Measurements from ENCODE around the gene SELENOH. TPM values are rescaled to one million over a fixed set of nuclear protein-coding genes. Genes with fewer than 3 reads are reported as not detected.
A peak's percentile ranks its signal among the peaks of the same experiment; 100 is the strongest.

SELENOH gene
- total RNA-seq, 4 donors from 2014 or later: 81.2 to 143 (median 97.0) TPM

DNA sequence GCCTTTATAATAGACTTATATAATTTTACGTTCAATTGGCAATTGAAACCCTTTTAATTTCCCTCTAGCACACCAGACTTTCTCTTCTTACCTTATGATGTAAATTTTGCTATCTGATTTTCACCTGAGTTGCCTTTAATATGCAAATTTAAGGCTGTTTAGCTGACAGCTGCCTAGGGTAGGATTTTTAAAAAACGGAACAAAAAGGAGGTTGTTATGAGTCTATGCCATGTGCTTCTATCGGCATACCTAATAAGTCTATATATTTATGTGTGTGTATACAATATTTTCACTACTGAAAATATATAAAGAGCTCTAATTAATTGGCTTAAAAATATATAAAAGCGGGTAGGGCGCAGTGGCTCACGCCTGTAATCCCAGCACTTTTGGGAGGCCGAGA lies 11.8 kb upstream of the SELENOH start:
- 86 to 87% methylated on average over 6 to 7 of the region's 7 CpGs for WGBS, 2 donors (ENCODE audit: low coverage in 1 of 2)
- Histone ChIP-seq H3K27ac (no peak overlapping the region), H3K27me3 (no peaks in the 10 kb centered on the region), H3K9me3 (no peaks in the 10 kb centered on the region), H3K4me3 (no peak overlapping the region), H3K36me3 (peaks cover 0 to 11% of the 10 kb centered on the region in 2 donors), H3K4me1 (no peaks in the 10 kb centered on the region)
- no peak for TF ChIP-seq EP300 (IDR thresholded peaks at IDR 0.05)
- no peak for TF ChIP-seq POLR2A (IDR thresholded peaks at IDR 0.05)
- no peak for TF ChIP-seq POLR2AphosphoS5 (IDR thresholded peaks at IDR 0.05)
- TF ChIP-seq, protein P1, sequence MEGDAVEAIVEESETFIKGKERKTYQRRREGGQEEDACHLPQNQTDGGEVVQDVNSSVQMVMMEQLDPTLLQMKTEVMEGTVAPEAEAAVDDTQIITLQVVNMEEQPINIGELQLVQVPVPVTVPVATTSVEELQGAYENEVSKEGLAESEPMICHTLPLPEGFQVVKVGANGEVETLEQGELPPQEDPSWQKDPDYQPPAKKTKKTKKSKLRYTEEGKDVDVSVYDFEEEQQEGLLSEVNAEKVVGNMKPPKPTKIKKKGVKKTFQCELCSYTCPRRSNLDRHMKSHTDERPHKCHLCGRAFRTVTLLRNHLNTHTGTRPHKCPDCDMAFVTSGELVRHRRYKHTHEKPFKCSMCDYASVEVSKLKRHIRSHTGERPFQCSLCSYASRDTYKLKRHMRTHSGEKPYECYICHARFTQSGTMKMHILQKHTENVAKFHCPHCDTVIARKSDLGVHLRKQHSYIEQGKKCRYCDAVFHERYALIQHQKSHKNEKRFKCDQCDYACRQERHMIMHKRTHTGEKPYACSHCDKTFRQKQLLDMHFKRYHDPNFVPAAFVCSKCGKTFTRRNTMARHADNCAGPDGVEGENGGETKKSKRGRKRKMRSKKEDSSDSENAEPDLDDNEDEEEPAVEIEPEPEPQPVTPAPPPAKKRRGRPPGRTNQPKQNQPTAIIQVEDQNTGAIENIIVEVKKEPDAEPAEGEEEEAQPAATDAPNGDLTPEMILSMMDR (IDR thresholded peaks at IDR 0.05): no peak
- no peak for ATAC-seq

DNA sequence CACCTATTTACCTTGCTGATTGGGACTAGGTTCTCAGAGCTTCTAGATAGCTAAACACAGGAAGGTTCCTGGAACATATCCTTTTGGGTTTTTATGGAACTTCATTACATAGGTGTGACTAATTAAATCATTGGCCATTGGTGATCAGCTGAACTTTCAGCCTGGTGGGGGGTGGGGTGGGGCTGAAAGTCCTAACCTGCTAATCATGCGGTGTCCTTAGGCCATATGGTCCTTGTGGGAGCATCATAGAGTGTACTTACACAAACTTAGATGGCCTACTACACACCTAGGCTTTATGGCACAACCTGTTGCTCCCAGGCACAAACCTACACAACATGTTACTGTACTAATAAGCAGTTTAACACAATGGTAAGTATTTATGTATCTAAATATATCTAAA lies 8.6 kb upstream of the SELENOH start:
- WGBS, 2 donors (ENCODE audit: low coverage in 1 of 2): no CpG with 5 or more reads among the region's 1 CpG
- ATAC-seq: no peak
- H3K9me3 ChIP-seq: no peaks in the 10 kb centered on the region

DNA sequence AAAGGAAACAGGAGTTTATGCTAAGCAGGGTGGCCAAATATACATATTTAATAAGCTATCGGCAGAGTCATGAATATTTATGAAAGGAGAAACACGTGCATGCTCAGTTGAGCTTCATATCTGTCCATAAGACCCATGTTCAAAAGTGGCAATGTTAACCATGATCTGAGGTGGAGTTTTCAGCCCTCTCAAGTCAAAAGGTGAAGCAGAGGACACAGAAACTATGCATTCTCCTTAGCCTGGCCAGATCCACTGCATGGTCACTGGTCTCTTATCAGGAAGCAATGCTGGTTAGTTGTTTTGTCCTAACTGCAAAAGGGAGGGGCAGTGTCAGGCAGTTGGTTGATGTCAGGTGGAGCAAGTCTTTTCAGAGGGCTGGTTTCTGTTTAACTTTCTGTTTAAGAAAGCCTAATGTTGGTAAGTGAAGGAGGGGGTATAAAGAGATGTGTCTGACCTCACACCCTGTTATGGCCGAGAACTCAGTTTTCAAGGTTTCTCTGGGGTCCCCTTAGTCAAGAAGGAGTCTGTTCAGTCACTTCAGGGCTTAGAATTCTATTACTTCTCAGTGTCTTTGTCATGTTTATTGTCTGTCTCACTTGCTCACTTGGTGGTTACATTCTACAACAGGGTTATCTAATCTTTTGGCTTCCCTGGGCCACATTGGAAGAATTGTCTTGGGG lies 5.5 kb upstream of the SELENOH start:
- no peak overlapping the region for H3K4me3 ChIP-seq
- no peaks in the 10 kb centered on the region for H3K9me3 ChIP-seq
- peaks cover 0 to 6% (median 0%) of the 10 kb centered on the region in 3 donors for H3K4me1 ChIP-seq
- TF ChIP-seq, protein P1 (IDR thresholded peaks at IDR 0.05): no peak
- TF ChIP-seq POLR2AphosphoS5 (IDR thresholded peaks at IDR 0.05): no peak
- no peak for TF ChIP-seq EP300 (IDR thresholded peaks at IDR 0.05)
- TF ChIP-seq POLR2A (IDR thresholded peaks at IDR 0.05): no peak
- no peak overlapping the region for H3K27ac ChIP-seq
- no peaks in the 10 kb centered on the region for H3K27me3 ChIP-seq
- 69% methylated on average over 3 of the region's 3 CpGs; no CpG with 5 or more reads in 1 of the 2 donors for WGBS, 2 donors (ENCODE audit: low coverage in 1 of 2)
- H3K36me3 ChIP-seq: peaks cover 0 to 50% of the 10 kb centered on the region in 2 donors
- ATAC-seq: no peak

More for the DNA sequence above, 8.6 kb upstream of the SELENOH start:
- no peak overlapping the region for H3K4me3 ChIP-seq
- no peaks in the 10 kb centered on the region for H3K27me3 ChIP-seq
- TF ChIP-seq EP300 (IDR thresholded peaks at IDR 0.05) (no peak), POLR2AphosphoS5 (IDR thresholded peaks at IDR 0.05) (no peak), POLR2A (IDR thresholded peaks at IDR 0.05) (no peak)
- TF ChIP-seq, protein P1 (IDR thresholded peaks at IDR 0.05): no peak
- H3K27ac ChIP-seq: no peak overlapping the region
- no peaks in the 10 kb centered on the region for H3K4me1 ChIP-seq
- peaks cover 0 to 31% of the 10 kb centered on the region in 2 donors for H3K36me3 ChIP-seq

DNA sequence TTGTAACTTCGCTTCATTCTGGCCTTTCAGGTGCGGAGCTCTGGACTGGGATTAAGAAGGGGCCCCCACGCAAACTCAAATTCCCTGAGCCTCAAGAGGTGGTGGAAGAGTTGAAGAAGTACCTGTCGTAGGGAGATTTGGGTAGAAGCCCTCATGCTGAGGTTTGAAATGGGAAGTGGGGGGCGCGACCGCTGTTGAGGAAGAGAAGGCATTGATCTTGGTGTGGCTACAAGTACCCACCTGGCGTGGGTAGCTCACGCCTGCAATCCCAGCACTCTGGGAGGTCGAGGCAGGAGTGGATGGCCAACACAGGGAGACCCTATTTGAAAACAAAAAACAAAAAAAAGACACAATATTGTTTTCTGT lies 779 bp downstream of the SELENOH start:
- TF ChIP-seq POLR2A (IDR thresholded peaks at IDR 0.05) (no peak), POLR2AphosphoS5 (IDR thresholded peaks at IDR 0.05) (no peak), EP300 (IDR thresholded peaks at IDR 0.05) (no peak)
- TF ChIP-seq, protein P1 (IDR thresholded peaks at IDR 0.05): no peak
- H3K4me3 ChIP-seq: peak overlapping the region; percentile 81 to 89
- peaks cover 0 to 28% (median 7%) of the 10 kb centered on the region in 3 donors for H3K4me1 ChIP-seq
- no peaks in the 10 kb centered on the region for H3K9me3 ChIP-seq
- H3K27me3 ChIP-seq: no peaks in the 10 kb centered on the region
- peaks cover 0 to 78% of the 10 kb centered on the region in 2 donors for H3K36me3 ChIP-seq
- no peak for ATAC-seq
- WGBS, 2 donors (ENCODE audit: low coverage in 1 of 2): 2 to 4% methylated on average over 10 of the region's 10 CpGs
- peak overlapping the region; percentile 87 to 94 (median 90) for H3K27ac ChIP-seq

DNA sequence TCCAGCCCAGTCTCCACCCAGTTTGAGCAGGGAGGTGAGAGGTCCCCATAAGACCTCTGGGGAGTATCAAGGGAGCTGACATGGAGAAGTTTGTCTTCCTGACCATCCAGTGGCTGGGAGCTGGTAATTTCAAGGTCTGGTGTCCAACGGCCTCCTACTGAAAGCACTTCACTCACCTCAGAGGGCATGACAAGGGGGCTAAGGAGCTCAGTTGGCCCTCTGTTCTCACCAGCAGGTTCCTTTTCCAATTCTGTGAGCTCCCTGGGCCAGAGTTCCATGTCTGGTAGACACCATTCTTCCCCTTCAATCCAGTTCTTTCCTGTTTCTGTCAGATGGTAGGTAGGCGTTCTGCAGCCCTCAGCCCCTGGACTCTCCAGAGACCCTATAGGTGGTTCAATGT lies 3.1 kb downstream of the SELENOH start:
- Histone ChIP-seq H3K27me3 (no peaks in the 10 kb centered on the region), H3K9me3 (no peaks in the 10 kb centered on the region), H3K36me3 (peaks cover 0 to 65% of the 10 kb centered on the region in 2 donors), H3K4me3 (no peak overlapping the region), H3K27ac (no peak overlapping the region), H3K4me1 (peaks cover 0 to 28% (median 7%) of the 10 kb centered on the region in 3 donors)
- ATAC-seq: no peak
- WGBS, 2 donors (ENCODE audit: low coverage in 1 of 2): 80% methylated on average over 2 of the region's 2 CpGs; no CpG with 5 or more reads in 1 of the 2 donors
- TF ChIP-seq POLR2A (IDR thresholded peaks at IDR 0.05) (no peak), EP300 (IDR thresholded peaks at IDR 0.05) (no peak), POLR2AphosphoS5 (IDR thresholded peaks at IDR 0.05) (no peak)
- TF ChIP-seq, protein P1 (IDR thresholded peaks at IDR 0.05): no peak

All from gastroesophageal sphincter (tissue), 4 donors.